ENCODE data around the gene JAG1. TPM values are rescaled to one million over a fixed set of nuclear protein-coding genes. Genes with fewer than 3 reads are reported as not detected.
"Not testable (repeated sequence)": the region's sequence is repeated elsewhere in the genome, so short reads cannot be mapped to it uniquely, and the experiment has no call there.

JAG1 gene
- polyA plus RNA-seq, 3 donors, result 0.70 to 6.8 (median 0.85) TPM

GRCh38 chr20:10591946-10592521 lies 81.8 kb downstream of the JAG1 start:
- H3K9me3 Mint-ChIP-seq, result peaks cover 0 to 2% (median 0%) of the 10 kb centered on the region in 7 donors
- H3K9ac ChIP-seq (ENCODE audit: insufficient read depth, low read length, poor library complexity, severe bottlenecking), result no peak overlapping the region
- DNase-seq, result no peak
- no peaks in the 10 kb centered on the region for H3K27me3 ChIP-seq (ENCODE audit: control insufficient read depth in 2 of 2, insufficient read depth in 2 of 2, low read length in 2 of 2)
- H3K4me1 ChIP-seq (ENCODE audit: control insufficient read depth in 1 of 2, insufficient read depth in 2 of 2, low read length in 2 of 2), result peaks cover 0 to 2% of the 10 kb centered on the region in 2 donors
- H3K4me2 ChIP-seq (replicated peaks; ENCODE audit: extremely low read depth, low read length, poor library complexity, severe bottlenecking), result no peak overlapping the region
- no peaks in the 10 kb centered on the region for H3K36me3 ChIP-seq (replicated peaks in 1 of 2; ENCODE audit: control insufficient read depth in 1 of 2, insufficient read depth in 2 of 2, low read length in 2 of 2)
- H3K27ac Mint-ChIP-seq, result no peak overlapping the region
- no peaks in the 10 kb centered on the region for H4K20me1 ChIP-seq (ENCODE audit: insufficient read depth, low read length)
- H3K4me3 ChIP-seq (replicated peaks in 1 of 3; ENCODE audit: low read depth in 2 of 3, low read length in 3 of 3), result no peak overlapping the region
- intact Hi-C loops (cut with micrococcal nuclease), result no loop called here
- TF ChIP-seq, protein P1, sequence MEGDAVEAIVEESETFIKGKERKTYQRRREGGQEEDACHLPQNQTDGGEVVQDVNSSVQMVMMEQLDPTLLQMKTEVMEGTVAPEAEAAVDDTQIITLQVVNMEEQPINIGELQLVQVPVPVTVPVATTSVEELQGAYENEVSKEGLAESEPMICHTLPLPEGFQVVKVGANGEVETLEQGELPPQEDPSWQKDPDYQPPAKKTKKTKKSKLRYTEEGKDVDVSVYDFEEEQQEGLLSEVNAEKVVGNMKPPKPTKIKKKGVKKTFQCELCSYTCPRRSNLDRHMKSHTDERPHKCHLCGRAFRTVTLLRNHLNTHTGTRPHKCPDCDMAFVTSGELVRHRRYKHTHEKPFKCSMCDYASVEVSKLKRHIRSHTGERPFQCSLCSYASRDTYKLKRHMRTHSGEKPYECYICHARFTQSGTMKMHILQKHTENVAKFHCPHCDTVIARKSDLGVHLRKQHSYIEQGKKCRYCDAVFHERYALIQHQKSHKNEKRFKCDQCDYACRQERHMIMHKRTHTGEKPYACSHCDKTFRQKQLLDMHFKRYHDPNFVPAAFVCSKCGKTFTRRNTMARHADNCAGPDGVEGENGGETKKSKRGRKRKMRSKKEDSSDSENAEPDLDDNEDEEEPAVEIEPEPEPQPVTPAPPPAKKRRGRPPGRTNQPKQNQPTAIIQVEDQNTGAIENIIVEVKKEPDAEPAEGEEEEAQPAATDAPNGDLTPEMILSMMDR (IDR thresholded peaks at IDR 0.05), result no peak
- H3K27me3 Mint-ChIP-seq (ENCODE audit: low read depth in 3 of 3), result peaks cover 0 to 1% (median 0%) of the 10 kb centered on the region in 3 donors
- H3K36me3 Mint-ChIP-seq, result peaks cover 2 to 3% of the 10 kb centered on the region in 2 donors
- no peaks in the 10 kb centered on the region for H3K79me2 ChIP-seq (ENCODE audit: insufficient read depth, low read length)
- H3K4me3 Mint-ChIP-seq, result no peak overlapping the region
- H3K9me3 ChIP-seq (replicated peaks in 1 of 2; ENCODE audit: control insufficient read depth in 1 of 2, insufficient read depth in 1 of 2, low read length in 2 of 2), result no peaks in the 10 kb centered on the region
- no peak overlapping the region for H3K27ac ChIP-seq (ENCODE audit: low read depth in 1 of 2, low read length in 2 of 2)
- 100% methylated on average over 1 of the region's 2 CpGs for WGBS (ENCODE audit: insufficient coverage)
- H2AFZ ChIP-seq (ENCODE audit: insufficient read depth, low read depth, low read length, poor library complexity, severe bottlenecking), result no peak overlapping the region
- peaks cover 9% of the 10 kb centered on the region for H3K4me1 Mint-ChIP-seq

- TF ChIP-seq, protein P1 (IDR thresholded peaks at IDR 0.05), result no peak
- Histone ChIP-seq H4K20me1 (ENCODE audit: insufficient read depth, low read length) (no peaks in the 10 kb centered on the region), H3K4me2 (replicated peaks; ENCODE audit: extremely low read depth, low read length, poor library complexity, severe bottlenecking) (no peak overlapping the region), H3K36me3 (replicated peaks in 1 of 2; ENCODE audit: control insufficient read depth in 1 of 2, insufficient read depth in 2 of 2, low read length in 2 of 2) (no peaks in the 10 kb centered on the region), H3K9ac (ENCODE audit: insufficient read depth, low read length, poor library complexity, severe bottlenecking) (no peak overlapping the region), H3K4me1 (ENCODE audit: control insufficient read depth in 1 of 2, insufficient read depth in 2 of 2, low read length in 2 of 2) (no peaks in the 10 kb centered on the region), H3K27ac (ENCODE audit: low read depth in 1 of 2, low read length in 2 of 2) (no peak overlapping the region), H2AFZ (ENCODE audit: insufficient read depth, low read depth, low read length, poor library complexity, severe bottlenecking) (no peak overlapping the region), H3K9me3 (replicated peaks in 1 of 2; ENCODE audit: control insufficient read depth in 1 of 2, insufficient read depth in 1 of 2, low read length in 2 of 2) (no peaks in the 10 kb centered on the region), H3K79me2 (ENCODE audit: insufficient read depth, low read length) (no peaks in the 10 kb centered on the region), H3K4me3 (replicated peaks in 1 of 3; ENCODE audit: low read depth in 2 of 3, low read length in 3 of 3) (no peak overlapping the region), H3K27me3 (ENCODE audit: control insufficient read depth in 2 of 2, insufficient read depth in 2 of 2, low read length in 2 of 2) (no peaks in the 10 kb centered on the region)
- 100% methylated on average over 1 of the region's 1 CpG for WGBS (ENCODE audit: insufficient coverage)
- intact Hi-C loops (cut with micrococcal nuclease), result no loop called here
- H3K9me3 Mint-ChIP-seq, result peaks cover 0 to 2% (median 0%) of the 10 kb centered on the region in 7 donors
- no peak for DNase-seq
- peaks cover 0 to 3% (median 0%) of the 10 kb centered on the region in 3 donors for H3K27me3 Mint-ChIP-seq (ENCODE audit: low read depth in 3 of 3)
- peaks cover 5% of the 10 kb centered on the region for H3K4me1 Mint-ChIP-seq
- H3K27ac Mint-ChIP-seq, result no peak overlapping the region
- peaks cover 2 to 3% of the 10 kb centered on the region in 2 donors for H3K36me3 Mint-ChIP-seq
- H3K4me3 Mint-ChIP-seq, result no peak overlapping the region
These were observed 82.7 kb downstream of the JAG1 start for GRCh38 chr20:10590950-10591671.

- H3K36me3 ChIP-seq (replicated peaks in 1 of 2; ENCODE audit: control insufficient read depth in 1 of 2, insufficient read depth in 2 of 2, low read length in 2 of 2); intact Hi-C loops (cut with micrococcal nuclease); H3K4me3 ChIP-seq (replicated peaks in 1 of 3; ENCODE audit: low read depth in 2 of 3, low read length in 3 of 3); H3K27me3 Mint-ChIP-seq (ENCODE audit: low read depth in 3 of 3); H3K9me3 ChIP-seq (replicated peaks in 1 of 2; ENCODE audit: control insufficient read depth in 1 of 2, insufficient read depth in 1 of 2, low read length in 2 of 2); DNase-seq; H3K27me3 ChIP-seq (ENCODE audit: control insufficient read depth in 2 of 2, insufficient read depth in 2 of 2, low read length in 2 of 2); H3K79me2 ChIP-seq (ENCODE audit: insufficient read depth, low read length); H3K4me3 Mint-ChIP-seq; H2AFZ ChIP-seq (ENCODE audit: insufficient read depth, low read depth, low read length, poor library complexity, severe bottlenecking); H3K4me2 ChIP-seq (replicated peaks; ENCODE audit: extremely low read depth, low read length, poor library complexity, severe bottlenecking); H3K9ac ChIP-seq (ENCODE audit: insufficient read depth, low read length, poor library complexity, severe bottlenecking); H4K20me1 ChIP-seq (ENCODE audit: insufficient read depth, low read length); H3K27ac Mint-ChIP-seq; H3K4me1 Mint-ChIP-seq; H3K4me1 ChIP-seq (ENCODE audit: control insufficient read depth in 1 of 2, insufficient read depth in 2 of 2, low read length in 2 of 2); H3K9me3 Mint-ChIP-seq; H3K27ac ChIP-seq (ENCODE audit: low read depth in 1 of 2, low read length in 2 of 2); H3K36me3 Mint-ChIP-seq: not testable (repeated sequence)
- 97% methylated on average over 5 of the region's 10 CpGs for WGBS (ENCODE audit: insufficient coverage)
These were observed 83.4 kb downstream of the JAG1 start for GRCh38 chr20:10590446-10590845.
